ENCODE measurements around the gene PCCA. TPM values are rescaled to one million over a fixed set of nuclear protein-coding genes. Genes with fewer than 3 reads are reported as not detected.
A peak's percentile ranks its signal among the peaks of the same experiment; 100 is the strongest.

Gene PCCA
- polyA plus RNA-seq, 1 of the 3 experiments (the other 2 are of a cell fraction) = 7.3 TPM

DNA sequence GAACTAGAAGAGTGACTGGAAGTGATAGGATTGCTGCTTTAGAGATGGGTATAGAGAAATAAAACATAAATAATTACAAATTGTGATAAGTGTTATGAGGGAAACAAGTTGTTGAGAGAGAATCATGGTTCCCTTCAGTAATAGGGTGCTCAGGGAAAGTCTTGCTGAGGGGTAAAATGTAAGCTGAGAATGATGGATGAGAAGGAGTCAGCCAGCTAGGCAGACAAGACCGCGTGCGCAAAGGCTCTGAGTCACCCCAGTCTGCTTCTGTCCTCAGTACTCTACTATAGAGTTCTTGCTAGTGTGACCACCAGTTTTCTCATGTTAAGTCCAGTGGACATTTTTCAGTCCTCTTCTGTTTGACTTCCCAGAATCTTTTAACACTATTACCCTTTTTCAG is 39.5 kb downstream of the PCCA start (continued):
- TF ChIP-seq NFIC (IDR thresholded peaks at IDR 0.05; ENCODE audit: borderline replicate concordance) (no peak), ELF1 (IDR thresholded peaks at IDR 0.05) (no peak), POLR2AphosphoS5 (IDR thresholded peaks at IDR 0.05; ENCODE audit: low read depth, low read length) (no peak)
- TF ChIP-seq, protein P1, sequence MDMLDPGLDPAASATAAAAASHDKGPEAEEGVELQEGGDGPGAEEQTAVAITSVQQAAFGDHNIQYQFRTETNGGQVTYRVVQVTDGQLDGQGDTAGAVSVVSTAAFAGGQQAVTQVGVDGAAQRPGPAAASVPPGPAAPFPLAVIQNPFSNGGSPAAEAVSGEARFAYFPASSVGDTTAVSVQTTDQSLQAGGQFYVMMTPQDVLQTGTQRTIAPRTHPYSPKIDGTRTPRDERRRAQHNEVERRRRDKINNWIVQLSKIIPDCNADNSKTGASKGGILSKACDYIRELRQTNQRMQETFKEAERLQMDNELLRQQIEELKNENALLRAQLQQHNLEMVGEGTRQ (IDR thresholded peaks at IDR 0.05; ENCODE audit: borderline replicate concordance, low read depth, low read length) = no peak
- TF ChIP-seq, protein P2, sequence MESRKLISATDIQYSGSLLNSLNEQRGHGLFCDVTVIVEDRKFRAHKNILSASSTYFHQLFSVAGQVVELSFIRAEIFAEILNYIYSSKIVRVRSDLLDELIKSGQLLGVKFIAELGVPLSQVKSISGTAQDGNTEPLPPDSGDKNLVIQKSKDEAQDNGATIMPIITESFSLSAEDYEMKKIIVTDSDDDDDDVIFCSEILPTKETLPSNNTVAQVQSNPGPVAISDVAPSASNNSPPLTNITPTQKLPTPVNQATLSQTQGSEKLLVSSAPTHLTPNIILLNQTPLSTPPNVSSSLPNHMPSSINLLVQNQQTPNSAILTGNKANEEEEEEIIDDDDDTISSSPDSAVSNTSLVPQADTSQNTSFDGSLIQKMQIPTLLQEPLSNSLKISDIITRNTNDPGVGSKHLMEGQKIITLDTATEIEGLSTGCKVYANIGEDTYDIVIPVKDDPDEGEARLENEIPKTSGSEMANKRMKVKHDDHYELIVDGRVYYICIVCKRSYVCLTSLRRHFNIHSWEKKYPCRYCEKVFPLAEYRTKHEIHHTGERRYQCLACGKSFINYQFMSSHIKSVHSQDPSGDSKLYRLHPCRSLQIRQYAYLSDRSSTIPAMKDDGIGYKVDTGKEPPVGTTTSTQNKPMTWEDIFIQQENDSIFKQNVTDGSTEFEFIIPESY (IDR thresholded peaks at IDR 0.05; ENCODE audit: borderline replicate concordance, low read depth) = peak; percentile 57; the same call in 1 of the 2 replicates

DNA sequence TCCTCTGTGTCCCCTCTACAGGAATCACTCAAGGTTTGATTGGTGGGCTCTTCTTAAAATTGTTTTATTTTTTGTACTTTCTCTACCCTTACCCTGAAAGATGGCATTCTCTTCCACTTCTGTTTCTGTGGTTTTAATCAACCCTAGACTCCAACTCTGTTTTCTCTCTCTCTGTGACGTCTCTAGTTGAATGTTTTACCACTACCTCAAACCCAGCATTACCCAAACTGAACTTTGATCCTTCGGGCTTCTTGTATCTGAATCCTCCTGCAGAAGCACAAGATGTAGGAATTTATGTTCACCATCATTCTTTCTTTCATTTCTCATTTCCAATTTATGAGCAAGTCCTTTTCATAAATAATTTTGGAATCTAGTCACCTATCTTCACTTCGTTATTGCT is 39.9 kb downstream of the PCCA start:
- ChIA-PET POLR2A (no interaction called here), CTCF (no interaction called here)
- WGBS (ENCODE audit: low lambda C conversion rate) = 91% methylated on average over 3 of the region's 3 CpGs

More for the DNA sequence above, 39.9 kb downstream of the PCCA start:
- Histone ChIP-seq H3K4me1 (ENCODE audit: control insufficient read depth in 1 of 2, insufficient read depth in 2 of 2, low read depth in 1 of 2, low read length in 1 of 2) (peaks cover 7 to 30% of the 10 kb centered on the region in 2 experiments), H3K4me3 (ENCODE audit: low read depth in 2 of 2, low read length in 1 of 2) (no peak overlapping the region), H3K9ac (no peak overlapping the region), H3K4me2 (no peak overlapping the region), H2AFZ (ENCODE audit: low read depth) (no peak overlapping the region), H3K36me3 (replicated peaks in 1 of 2; ENCODE audit: control insufficient read depth in 1 of 2, insufficient read depth in 2 of 2, low read length in 1 of 2) (no peaks in the 10 kb centered on the region), H3F3A (replicated peaks; ENCODE audit: insufficient read depth) (peaks cover 18% of the 10 kb centered on the region), H3K79me2 (ENCODE audit: insufficient read depth) (no peaks in the 10 kb centered on the region), H3K9me3 (no peaks in the 10 kb centered on the region), H3K27ac (ENCODE audit: low read depth in 2 of 2, low read length in 1 of 2) (peak overlapping the region in 1 of 2 experiments; percentile 63; a peak in 2 of 4 replicates), H3K9me2 (no peaks in the 10 kb centered on the region), H3K27me3 (ENCODE audit: insufficient read depth) (no peaks in the 10 kb centered on the region), H4K20me1 (ENCODE audit: insufficient read depth) (no peaks in the 10 kb centered on the region)
- DNase-seq = no peak
- TF ChIP-seq POLR2AphosphoS5 (IDR thresholded peaks at IDR 0.05; ENCODE audit: low read depth, low read length) (no peak), NRF1 (IDR thresholded peaks at IDR 0.05; ENCODE audit: low read depth, low read length) (no peak), ELF1 (IDR thresholded peaks at IDR 0.05) (no peak), EP300 (IDR thresholded peaks at IDR 0.05; ENCODE audit: borderline replicate concordance in 1 of 2, low read depth in 1 of 2, low read length in 1 of 2) (no peak), RFX5 (IDR thresholded peaks at IDR 0.05; ENCODE audit: low read length) (no peak), YY1 (IDR thresholded peaks at IDR 0.05; ENCODE audit: low read depth) (no peak), SIN3A (IDR thresholded peaks at IDR 0.05; ENCODE audit: borderline replicate concordance, low read depth, low read length) (no peak), EZH2phosphoT487 (IDR thresholded peaks at IDR 0.05; ENCODE audit: borderline replicate concordance, low read depth) (no peak), TEAD4 (IDR thresholded peaks at IDR 0.05; ENCODE audit: borderline replicate concordance, insufficient read depth) (no peak), GATA2 (CRISPR knock-in tag; IDR thresholded peaks at IDR 0.05) (no peak), MXI1 (IDR thresholded peaks at IDR 0.05; ENCODE audit: low read depth, low read length) (no peak), RXRA (IDR thresholded peaks at IDR 0.05; ENCODE audit: borderline replicate concordance, low read depth) (no peak), FOXM1 (IDR thresholded peaks at IDR 0.05; ENCODE audit: low read depth) (no peak), FOSL2 (IDR thresholded peaks at IDR 0.05; ENCODE audit: borderline replicate concordance, low read depth) (no peak)
- TF ChIP-seq, protein P1 (IDR thresholded peaks at IDR 0.05; ENCODE audit: borderline replicate concordance, low read depth, low read length) = no peak
- TF ChIP-seq, protein P3, sequence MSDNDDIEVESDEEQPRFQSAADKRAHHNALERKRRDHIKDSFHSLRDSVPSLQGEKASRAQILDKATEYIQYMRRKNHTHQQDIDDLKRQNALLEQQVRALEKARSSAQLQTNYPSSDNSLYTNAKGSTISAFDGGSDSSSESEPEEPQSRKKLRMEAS (IDR thresholded peaks at IDR 0.05; ENCODE audit: low read depth) = no peak
- TF ChIP-seq, protein P4, sequence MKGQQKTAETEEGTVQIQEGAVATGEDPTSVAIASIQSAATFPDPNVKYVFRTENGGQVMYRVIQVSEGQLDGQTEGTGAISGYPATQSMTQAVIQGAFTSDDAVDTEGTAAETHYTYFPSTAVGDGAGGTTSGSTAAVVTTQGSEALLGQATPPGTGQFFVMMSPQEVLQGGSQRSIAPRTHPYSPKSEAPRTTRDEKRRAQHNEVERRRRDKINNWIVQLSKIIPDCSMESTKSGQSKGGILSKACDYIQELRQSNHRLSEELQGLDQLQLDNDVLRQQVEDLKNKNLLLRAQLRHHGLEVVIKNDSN (IDR thresholded peaks at IDR 0.05; ENCODE audit: borderline replicate concordance, low read depth) = no peak
